Choroid plexus epithelial cell (primary cell): Measurements from ENCODE around the gene ULK4.

ENCODE experiments used
- DNase-seq: peaks from one replicate; pipeline ENCODE4 v3.0.0-alpha.2; 2010; ENCODE audit warnings: low read depth
- H3K4me3 ChIP-seq: 2 replicates; pipeline ENCODE4 v1.5.1; 2011; ENCODE audit warnings: low read depth, mild to moderate bottlenecking, control low read depth, low read length, moderate library complexity
- TF ChIP-seq, protein P1 (sequence below): conservative IDR thresholded peaks from 2 replicates; pipeline ENCODE4 v1.5.1; 2011; ENCODE audit warnings: low read depth, mild to moderate bottlenecking, control low read depth, inconsistent platforms, low read length, moderate library complexity

ULK4 gene

DNA sequence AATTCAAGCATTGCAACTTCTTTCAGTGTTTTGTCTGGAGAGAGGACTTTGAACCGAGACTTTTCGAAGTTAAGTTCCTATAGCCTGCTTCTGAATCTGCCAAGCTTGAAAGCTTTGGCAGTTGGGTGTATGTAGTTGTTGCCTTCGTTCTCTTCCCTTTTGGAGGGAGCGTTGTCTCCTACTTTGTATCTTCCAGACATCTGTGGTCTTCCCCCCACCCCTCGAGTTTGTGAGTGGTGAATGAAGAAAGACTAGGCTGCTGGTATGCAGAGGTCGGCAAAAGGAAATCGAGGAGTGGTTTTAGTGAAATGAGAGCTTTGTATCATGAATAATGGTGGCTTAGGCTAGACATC, 761.3 kb downstream of the ULK4 start:
- peak overlapping the region; percentile 78 for H3K4me3 ChIP-seq
- peak; percentile 88 for DNase-seq
- TF ChIP-seq, protein P1, sequence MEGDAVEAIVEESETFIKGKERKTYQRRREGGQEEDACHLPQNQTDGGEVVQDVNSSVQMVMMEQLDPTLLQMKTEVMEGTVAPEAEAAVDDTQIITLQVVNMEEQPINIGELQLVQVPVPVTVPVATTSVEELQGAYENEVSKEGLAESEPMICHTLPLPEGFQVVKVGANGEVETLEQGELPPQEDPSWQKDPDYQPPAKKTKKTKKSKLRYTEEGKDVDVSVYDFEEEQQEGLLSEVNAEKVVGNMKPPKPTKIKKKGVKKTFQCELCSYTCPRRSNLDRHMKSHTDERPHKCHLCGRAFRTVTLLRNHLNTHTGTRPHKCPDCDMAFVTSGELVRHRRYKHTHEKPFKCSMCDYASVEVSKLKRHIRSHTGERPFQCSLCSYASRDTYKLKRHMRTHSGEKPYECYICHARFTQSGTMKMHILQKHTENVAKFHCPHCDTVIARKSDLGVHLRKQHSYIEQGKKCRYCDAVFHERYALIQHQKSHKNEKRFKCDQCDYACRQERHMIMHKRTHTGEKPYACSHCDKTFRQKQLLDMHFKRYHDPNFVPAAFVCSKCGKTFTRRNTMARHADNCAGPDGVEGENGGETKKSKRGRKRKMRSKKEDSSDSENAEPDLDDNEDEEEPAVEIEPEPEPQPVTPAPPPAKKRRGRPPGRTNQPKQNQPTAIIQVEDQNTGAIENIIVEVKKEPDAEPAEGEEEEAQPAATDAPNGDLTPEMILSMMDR, result no peak

DNA sequence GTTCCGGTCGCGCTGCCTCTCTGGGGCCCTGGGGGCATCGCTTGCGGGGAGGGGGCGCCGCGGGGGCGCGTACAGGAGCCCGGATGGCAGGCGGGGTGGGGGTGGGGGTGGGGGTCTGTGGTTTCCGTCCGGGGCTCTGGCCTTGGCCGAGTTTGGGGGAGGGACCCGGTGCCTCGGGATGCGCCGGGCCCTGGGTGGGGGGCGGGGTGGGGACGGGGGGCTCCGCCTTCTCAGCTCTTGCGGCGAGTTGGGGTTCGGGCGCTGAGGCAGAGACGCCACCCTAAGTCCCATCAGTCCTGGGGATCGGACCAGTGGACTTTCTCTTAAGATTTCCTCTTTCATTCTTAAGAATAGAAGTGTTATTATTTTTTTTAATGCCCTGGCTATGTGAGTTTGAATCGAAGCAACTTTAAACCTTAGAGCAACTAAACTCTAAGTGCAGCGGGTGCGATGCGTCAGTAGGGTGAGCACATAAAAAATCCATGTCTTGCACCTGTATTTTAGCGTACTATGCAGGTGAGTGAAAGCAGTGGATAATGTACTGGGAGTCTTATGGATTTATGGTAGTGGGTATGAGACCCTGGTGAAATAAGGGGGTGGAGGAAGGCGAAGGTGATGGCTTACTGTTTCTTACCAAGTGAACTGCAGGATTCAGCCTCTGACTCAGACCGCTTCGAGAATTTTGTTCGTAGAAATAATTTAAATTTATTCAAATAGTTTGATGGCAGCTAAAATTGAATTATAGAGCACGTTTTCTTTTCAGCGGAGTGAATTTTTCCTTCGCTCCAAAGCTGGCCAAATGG, 761.8 kb downstream of the ULK4 start:
- DNase-seq, result peak; percentile 50
- TF ChIP-seq, protein P1, result no peak
- H3K4me3 ChIP-seq, result peak overlapping the region; percentile 78

DNA sequence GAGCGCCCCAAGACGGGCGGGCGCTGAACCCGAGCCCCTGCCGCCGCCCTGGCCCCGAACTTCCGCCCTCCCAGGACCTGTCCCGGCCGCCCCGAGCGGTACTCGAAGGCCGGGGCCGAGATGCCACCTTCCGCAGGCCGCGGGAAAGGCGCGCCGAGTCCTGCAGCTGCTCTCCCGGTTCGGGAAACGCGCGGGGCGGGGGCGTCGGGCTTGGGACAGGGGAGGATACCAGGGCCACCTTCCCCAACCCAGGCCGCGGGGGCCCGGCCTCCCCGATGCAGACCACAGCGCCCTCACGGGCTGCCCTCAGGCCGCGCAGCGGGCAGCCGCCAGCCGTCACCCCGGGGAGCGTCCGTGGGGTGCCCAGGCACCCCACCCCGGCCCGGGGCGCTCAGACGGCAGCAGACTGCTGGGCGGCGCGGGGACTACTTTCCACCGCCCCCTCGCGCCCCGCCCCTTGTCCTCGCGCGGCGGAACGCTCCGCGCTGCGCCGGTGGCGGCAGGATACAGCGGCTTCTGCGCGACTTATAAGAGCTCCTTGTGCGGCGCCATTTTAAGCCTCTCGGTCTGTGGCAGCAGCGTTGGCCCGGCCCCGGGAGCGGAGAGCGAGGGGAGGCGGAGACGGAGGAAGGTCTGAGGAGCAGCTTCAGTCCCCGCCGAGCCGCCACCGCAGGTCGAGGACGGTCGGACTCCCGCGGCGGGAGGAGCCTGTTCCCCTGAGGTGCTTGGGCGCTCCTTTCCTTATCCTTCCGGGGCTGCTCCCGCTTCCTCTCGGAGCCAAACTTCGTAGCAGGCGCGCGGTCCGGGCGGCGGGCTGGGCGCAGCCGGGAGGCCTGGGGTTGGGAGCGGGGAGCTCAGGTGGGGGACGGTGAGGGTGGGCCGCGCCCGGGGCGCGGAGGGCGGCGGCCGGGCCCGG, 762.7 kb downstream of the ULK4 start, which contains the start of gene CTNNB1:
Gene CTNNB1, plus strand, starts transcription at position 556 of the 916 bp plus-strand sequence. CDS start 24,564 bp downstream, outside the sequence.
- DNase-seq, result peak; percentile 98
- peak within 1 kb of the TSS; percentile 78 for H3K4me3 ChIP-seq
- TF ChIP-seq, protein P1, result no peak

DNA sequence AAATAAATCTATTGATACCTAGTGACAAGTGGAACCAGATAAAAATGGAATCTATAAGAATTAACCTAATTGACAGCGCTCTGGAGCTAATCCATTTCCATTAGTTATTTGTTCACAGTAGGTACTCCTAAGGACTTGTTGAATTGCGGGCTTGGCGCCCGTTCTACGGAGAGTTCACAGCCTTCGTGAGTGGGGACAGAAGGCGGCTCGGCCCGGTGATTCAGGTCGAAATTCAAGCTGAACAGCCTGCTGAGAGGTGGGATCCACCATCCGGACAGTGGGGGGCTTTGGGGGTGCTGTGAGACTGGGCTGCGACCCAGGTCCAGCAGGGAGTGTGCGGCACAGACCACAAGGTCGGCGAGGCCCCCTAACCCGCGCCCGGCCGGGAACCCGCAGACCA, 763.4 kb downstream of the ULK4 start:
- peak overlapping the region; percentile 78 for H3K4me3 ChIP-seq
- TF ChIP-seq, protein P1, result no peak
- peak; percentile 32 for DNase-seq

DNA sequence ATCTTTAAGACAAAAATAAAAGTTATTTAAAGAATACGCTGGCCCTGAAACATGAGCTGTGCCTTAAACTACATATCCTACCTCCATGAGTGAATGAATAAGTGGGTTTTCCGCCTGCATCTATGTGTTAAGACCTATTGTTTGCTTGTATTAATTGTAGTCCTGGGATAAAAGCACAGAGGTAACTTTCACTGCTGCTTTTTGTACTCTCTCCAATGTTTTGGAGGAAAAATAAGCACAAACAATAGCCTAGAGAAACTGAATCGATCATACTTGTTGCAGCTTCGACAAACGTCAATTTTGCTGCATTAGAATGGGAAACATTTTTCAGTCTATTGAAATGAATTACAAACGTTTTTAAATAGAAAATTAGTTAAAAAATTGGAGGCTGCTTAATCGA, 763.9 kb downstream of the ULK4 start:
- H3K4me3 ChIP-seq, result no peak overlapping the region
- TF ChIP-seq, protein P1, result no peak
- DNase-seq, result no peak
